K562 (cell line): Measurements from ENCODE around the gene WNK2.

Experiments
- CBX5 ChIP-seq: IDR thresholded peaks from 2 replicates; pipeline ENCODE4 v1.6.1; 2014; ENCODE audit warnings: low read depth, borderline replicate concordance
- CHCHD3 ChIP-seq: fragments of 250-450 bp; sonication (Bioruptor Pico); IDR thresholded peaks from 2 replicates; pipeline ENCODE4 v2.1.2; 2022; ENCODE audit warnings: mild to moderate bottlenecking
- EZH2 ChIP-seq: IDR thresholded peaks from 2 replicates; pipeline ENCODE4 v1.6.1; 2012; ENCODE audit warnings: low read depth, mild to moderate bottlenecking, inconsistent platforms, low read length, borderline replicate concordance
- GABPB1 ChIP-seq: sonication (generic); formaldehyde crosslinking; IDR thresholded peaks from 2 replicates; pipeline ENCODE4 v1.8.0; 2022; ENCODE audit warnings: mild to moderate bottlenecking, missing genetic modification reagents
- RAD21 ChIP-seq, 2 experiments: fragments of 250-450 bp in 1 of 2; fragments of 450-650 bp in 1 of 2; sonication (Bioruptor Pico) in 1 of 2; formaldehyde crosslinking in 1 of 2; IDR thresholded peaks in 1 of 2; conservative IDR thresholded peaks in 1 of 2; 2 replicates each; pipeline versions ENCODE4 v1.4.0 to v1.8.0; 2020 to 2022; ENCODE audit warnings: mild to moderate bottlenecking in 2 of 2, moderate library complexity in 1 of 2
- RCOR1 ChIP-seq, 2 experiments: IDR thresholded peaks; 2 replicates each; pipeline ENCODE4 v1.6.1; 2012; ENCODE audit warnings: low read depth in 2 of 2, low read length in 2 of 2, borderline replicate concordance in 1 of 2, improper control_type of control experiment in 1 of 2
- SP1 ChIP-seq: sonication (generic); formaldehyde crosslinking; IDR thresholded peaks from 2 replicates; pipeline ENCODE4 v1.8.1; 2022; ENCODE audit warnings: mild to moderate bottlenecking, missing genetic modification reagents
- ZNF274 ChIP-seq: IDR thresholded peaks from 2 replicates; pipeline ENCODE4 v1.6.1; 2011; ENCODE audit warnings: low read depth, mild to moderate bottlenecking, low read length, moderate library complexity, borderline replicate concordance
- ZNF431 ChIP-seq: sonication (generic); formaldehyde crosslinking; IDR thresholded peaks from 2 replicates; pipeline ENCODE4 v1.8.0; 2022; ENCODE audit warnings: mild to moderate bottlenecking, missing genetic modification reagents
- ZNF586 ChIP-seq: fragments of 450-650 bp; formaldehyde crosslinking; conservative IDR thresholded peaks from 2 replicates; pipeline ENCODE4 v1.4.0; 2020; ENCODE audit warnings: mild to moderate bottlenecking, moderate library complexity
- TF ChIP-seq, protein P1 (sequence below), 3 experiments: IDR thresholded peaks in 2 of 3; conservative IDR thresholded peaks in 1 of 3; 2 replicates each; pipeline ENCODE4 v1.5.1; 2011 to 2012; ENCODE audit warnings: low read length in 3 of 3, mild to moderate bottlenecking in 3 of 3, control low read depth in 2 of 3, improper control_type of control experiment in 1 of 3, inconsistent platforms in 1 of 3, low read depth in 1 of 3, mixed read lengths in 1 of 3, moderate library complexity in 1 of 3; ENCODE audit not compliant: insufficient read depth in 2 of 3
- TF ChIP-seq, protein P2 (sequence below): fragments of 250-450 bp; sonication (Bioruptor Pico); IDR thresholded peaks from 2 replicates; pipeline ENCODE4 v1.4.0; 2020; ENCODE audit warnings: mild to moderate bottlenecking, moderate library complexity, borderline replicate concordance
- TF ChIP-seq, protein P3 (sequence below): sonication (generic); formaldehyde crosslinking; IDR thresholded peaks from 2 replicates; pipeline ENCODE4 v1.4.0; 2020; ENCODE audit warnings: mild to moderate bottlenecking, missing genetic modification reagents

DNA sequence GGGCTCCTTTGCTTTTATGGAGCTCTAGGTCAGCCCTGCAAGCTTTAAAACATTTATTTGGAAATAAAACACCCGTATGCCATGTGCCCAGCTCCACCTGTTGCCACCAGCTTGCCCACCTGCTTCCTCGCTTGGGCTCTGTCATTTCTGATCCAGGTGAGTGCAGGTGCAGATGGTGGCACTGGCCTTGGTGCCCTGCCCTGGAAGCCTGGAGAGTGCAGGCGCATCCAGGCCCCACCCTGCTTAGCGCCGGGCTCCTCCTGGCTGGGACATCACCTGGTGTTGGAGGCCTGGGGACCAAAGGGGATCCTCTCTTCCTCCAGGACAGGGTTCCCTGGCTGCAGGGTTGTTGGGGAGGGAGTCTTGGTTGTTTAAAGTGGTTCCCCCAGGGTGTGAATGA lies 35.8 kb downstream of the WNK2 start:
- TF ChIP-seq RCOR1 (IDR thresholded peaks at IDR 0.05; ENCODE audit: borderline replicate concordance in 1 of 2, low read depth in 2 of 2, low read length in 2 of 2) (no peak), ZNF586 (CRISPR knock-in tag) (no peak), EZH2 (no peak), RAD21 (CRISPR knock-in tag; conservative IDR thresholded peaks at IDR 0.05 in 1 of 2, IDR thresholded peaks at IDR 0.05 in 1 of 2) (no peak), CHCHD3 (no peak), ZNF274 (no peak), ZNF431 (CRISPR knock-in tag) (no peak), SP1 (CRISPR knock-in tag) (no peak), CBX5 (no peak), GABPB1 (CRISPR knock-in tag) (no peak)
- TF ChIP-seq, protein P1, sequence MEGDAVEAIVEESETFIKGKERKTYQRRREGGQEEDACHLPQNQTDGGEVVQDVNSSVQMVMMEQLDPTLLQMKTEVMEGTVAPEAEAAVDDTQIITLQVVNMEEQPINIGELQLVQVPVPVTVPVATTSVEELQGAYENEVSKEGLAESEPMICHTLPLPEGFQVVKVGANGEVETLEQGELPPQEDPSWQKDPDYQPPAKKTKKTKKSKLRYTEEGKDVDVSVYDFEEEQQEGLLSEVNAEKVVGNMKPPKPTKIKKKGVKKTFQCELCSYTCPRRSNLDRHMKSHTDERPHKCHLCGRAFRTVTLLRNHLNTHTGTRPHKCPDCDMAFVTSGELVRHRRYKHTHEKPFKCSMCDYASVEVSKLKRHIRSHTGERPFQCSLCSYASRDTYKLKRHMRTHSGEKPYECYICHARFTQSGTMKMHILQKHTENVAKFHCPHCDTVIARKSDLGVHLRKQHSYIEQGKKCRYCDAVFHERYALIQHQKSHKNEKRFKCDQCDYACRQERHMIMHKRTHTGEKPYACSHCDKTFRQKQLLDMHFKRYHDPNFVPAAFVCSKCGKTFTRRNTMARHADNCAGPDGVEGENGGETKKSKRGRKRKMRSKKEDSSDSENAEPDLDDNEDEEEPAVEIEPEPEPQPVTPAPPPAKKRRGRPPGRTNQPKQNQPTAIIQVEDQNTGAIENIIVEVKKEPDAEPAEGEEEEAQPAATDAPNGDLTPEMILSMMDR (IDR thresholded peaks at IDR 0.05 in 2 of 3, conservative IDR thresholded peaks at IDR 0.05 in 1 of 3; ENCODE audit: insufficient read depth in 2 of 3, low read depth in 1 of 3, low read length in 3 of 3): no peak
- TF ChIP-seq, protein P2, sequence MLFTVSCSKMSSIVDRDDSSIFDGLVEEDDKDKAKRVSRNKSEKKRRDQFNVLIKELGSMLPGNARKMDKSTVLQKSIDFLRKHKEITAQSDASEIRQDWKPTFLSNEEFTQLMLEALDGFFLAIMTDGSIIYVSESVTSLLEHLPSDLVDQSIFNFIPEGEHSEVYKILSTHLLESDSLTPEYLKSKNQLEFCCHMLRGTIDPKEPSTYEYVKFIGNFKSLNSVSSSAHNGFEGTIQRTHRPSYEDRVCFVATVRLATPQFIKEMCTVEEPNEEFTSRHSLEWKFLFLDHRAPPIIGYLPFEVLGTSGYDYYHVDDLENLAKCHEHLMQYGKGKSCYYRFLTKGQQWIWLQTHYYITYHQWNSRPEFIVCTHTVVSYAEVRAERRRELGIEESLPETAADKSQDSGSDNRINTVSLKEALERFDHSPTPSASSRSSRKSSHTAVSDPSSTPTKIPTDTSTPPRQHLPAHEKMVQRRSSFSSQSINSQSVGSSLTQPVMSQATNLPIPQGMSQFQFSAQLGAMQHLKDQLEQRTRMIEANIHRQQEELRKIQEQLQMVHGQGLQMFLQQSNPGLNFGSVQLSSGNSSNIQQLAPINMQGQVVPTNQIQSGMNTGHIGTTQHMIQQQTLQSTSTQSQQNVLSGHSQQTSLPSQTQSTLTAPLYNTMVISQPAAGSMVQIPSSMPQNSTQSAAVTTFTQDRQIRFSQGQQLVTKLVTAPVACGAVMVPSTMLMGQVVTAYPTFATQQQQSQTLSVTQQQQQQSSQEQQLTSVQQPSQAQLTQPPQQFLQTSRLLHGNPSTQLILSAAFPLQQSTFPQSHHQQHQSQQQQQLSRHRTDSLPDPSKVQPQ (CRISPR knock-in tag): no peak
- TF ChIP-seq, protein P3, sequence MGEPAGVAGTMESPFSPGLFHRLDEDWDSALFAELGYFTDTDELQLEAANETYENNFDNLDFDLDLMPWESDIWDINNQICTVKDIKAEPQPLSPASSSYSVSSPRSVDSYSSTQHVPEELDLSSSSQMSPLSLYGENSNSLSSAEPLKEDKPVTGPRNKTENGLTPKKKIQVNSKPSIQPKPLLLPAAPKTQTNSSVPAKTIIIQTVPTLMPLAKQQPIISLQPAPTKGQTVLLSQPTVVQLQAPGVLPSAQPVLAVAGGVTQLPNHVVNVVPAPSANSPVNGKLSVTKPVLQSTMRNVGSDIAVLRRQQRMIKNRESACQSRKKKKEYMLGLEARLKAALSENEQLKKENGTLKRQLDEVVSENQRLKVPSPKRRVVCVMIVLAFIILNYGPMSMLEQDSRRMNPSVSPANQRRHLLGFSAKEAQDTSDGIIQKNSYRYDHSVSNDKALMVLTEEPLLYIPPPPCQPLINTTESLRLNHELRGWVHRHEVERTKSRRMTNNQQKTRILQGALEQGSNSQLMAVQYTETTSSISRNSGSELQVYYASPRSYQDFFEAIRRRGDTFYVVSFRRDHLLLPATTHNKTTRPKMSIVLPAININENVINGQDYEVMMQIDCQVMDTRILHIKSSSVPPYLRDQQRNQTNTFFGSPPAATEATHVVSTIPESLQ (CRISPR knock-in tag): no peak
